ENCODE measurements around the gene DHRS2. TPM values are rescaled to one million over a fixed set of nuclear protein-coding genes. Genes with fewer than 3 reads are reported as not detected.

Gene DHRS2
- total and polyA plus RNA-seq, 2 of the 4 experiments (the other 2 are of a cell fraction), result 0.12 to 0.18 TPM

GRCh38 chr14:23648764-23649460, 12.7 kb downstream of the DHRS2 start:
- intact Hi-C loops (cut with micrococcal nuclease) (no loop called here), dilution Hi-C loops (cut with HindIII; ENCODE audit: low sequenced_read_pairs, unreplicated experiment) (no loop called here), in situ Hi-C loops (cut with MboI; ENCODE audit: low sequenced_read_pairs) (no loop called here)
- no peak overlapping the region for H2AK5ac ChIP-seq (ENCODE audit: low read depth, low read length)
- no peak overlapping the region for H4K8ac ChIP-seq (ENCODE audit: low read depth in 2 of 2, low read length in 2 of 2)
- no peaks in the 10 kb centered on the region for H3K79me1 ChIP-seq (ENCODE audit: low read depth in 1 of 2, low read length in 2 of 2)
- no peak overlapping the region for H3K27ac ChIP-seq (ENCODE audit: insufficient read depth, low read length)
- no peak for ATAC-seq (ENCODE audit: low read depth)
- no TSS peak for BruUV-seq (replicated peaks)
- no peak overlapping the region for H3K9ac ChIP-seq (ENCODE audit: low read depth, low read length)
- no peaks in the 10 kb centered on the region for H3K9me1 ChIP-seq (ENCODE audit: insufficient read depth, low read length)
- H3K27me3 ChIP-seq (ENCODE audit: control insufficient read depth, insufficient read depth, low read length), result peaks cover 3% of the 10 kb centered on the region
- no peak overlapping the region for H2BK20ac ChIP-seq (ENCODE audit: low read depth, low read length)
- H4K5ac ChIP-seq (ENCODE audit: low read depth, low read length), result no peak overlapping the region
- H2BK5ac ChIP-seq (ENCODE audit: low read depth, low read length, poor library complexity, severe bottlenecking), result no peak overlapping the region
- no peak overlapping the region for H2BK120ac ChIP-seq (ENCODE audit: low read depth, low read length)
- no peak overlapping the region for H3K23ac ChIP-seq (ENCODE audit: low read depth, low read length)
- no peaks in the 10 kb centered on the region for H3K4me1 ChIP-seq (ENCODE audit: control insufficient read depth, insufficient read depth, low read length)
- H3K9me3 ChIP-seq (ENCODE audit: control insufficient read depth, insufficient read depth, low read length), result no peaks in the 10 kb centered on the region
- H3K18ac ChIP-seq (ENCODE audit: low read depth, low read length), result no peak overlapping the region
- H2AK9ac ChIP-seq (replicated peaks; ENCODE audit: low read depth, low read length, poor library complexity), result no peak overlapping the region
- no peak overlapping the region for H3K14ac ChIP-seq (replicated peaks; ENCODE audit: low read depth, low read length)
- CTCF ChIA-PET, result no interaction called here
- H3K4ac ChIP-seq (ENCODE audit: low read depth, low read length), result no peak overlapping the region
- H4K91ac ChIP-seq (ENCODE audit: insufficient read depth, low read depth, low read length), result no peak overlapping the region
- POLR2A ChIA-PET (ENCODE audit: unreplicated experiment), result no interaction called here
- no peak overlapping the region for H3K56ac ChIP-seq (ENCODE audit: extremely low read depth, insufficient read depth, low read length)
- no peaks in the 10 kb centered on the region for H3K36me3 ChIP-seq (ENCODE audit: control insufficient read depth, insufficient read depth, low read length)
- H2BK15ac ChIP-seq (ENCODE audit: low read depth, low read length), result no peak overlapping the region
- 0% methylated on average over 1 of the region's 5 CpGs; no CpG with 5 or more reads in 1 of the 2 experiments for WGBS, 2 experiments (ENCODE audit: extremely low coverage in 2 of 2, insufficient read length in 1 of 2)
- H3K4me3 ChIP-seq (ENCODE audit: insufficient read depth, low read depth, low read length), result no peak overlapping the region
- DNase-seq, result no peak
- no peaks in the 10 kb centered on the region for H4K20me1 ChIP-seq (ENCODE audit: insufficient read depth, low read length)
- H3K4me2 ChIP-seq (ENCODE audit: low read depth, low read length), result no peak overlapping the region
- no peak overlapping the region for H2AFZ ChIP-seq (replicated peaks; ENCODE audit: low read length, poor library complexity)
- TF ChIP-seq RFX5 (IDR thresholded peaks at IDR 0.05; ENCODE audit: low read depth, low read length) (no peak), CTCF (conservative IDR thresholded peaks at IDR 0.05; ENCODE audit: low read depth, low read length) (no peak), CHD1 (IDR thresholded peaks at IDR 0.05; ENCODE audit: low read depth, low read length) (no peak), CEBPB (IDR thresholded peaks at IDR 0.05; ENCODE audit: low read depth, low read length) (no peak), USF2 (IDR thresholded peaks at IDR 0.05; ENCODE audit: low read depth, low read length) (no peak), POLR2A (IDR thresholded peaks at IDR 0.05; ENCODE audit: low read depth, low read length) (no peak), RCOR1 (IDR thresholded peaks at IDR 0.05; ENCODE audit: insufficient replicate concordance, low read length) (no peak), NFE2L2 (IDR thresholded peaks at IDR 0.05; ENCODE audit: low read depth, low read length) (no peak), SMC3 (IDR thresholded peaks at IDR 0.05; ENCODE audit: low read depth, low read length) (no peak), MXI1 (IDR thresholded peaks at IDR 0.05; ENCODE audit: borderline replicate concordance, low read depth, low read length) (no peak), MAFK (IDR thresholded peaks at IDR 0.05; ENCODE audit: low read depth, low read length) (no peak), FOS (IDR thresholded peaks at IDR 0.05; ENCODE audit: low read depth, low read length) (no peak), RAD21 (IDR thresholded peaks at IDR 0.05; ENCODE audit: low read length) (no peak), ELK1 (IDR thresholded peaks at IDR 0.05; ENCODE audit: borderline replicate concordance, low read depth, low read length) (no peak), BHLHE40 (IDR thresholded peaks at IDR 0.05; ENCODE audit: low read depth, low read length) (no peak), MAZ (IDR thresholded peaks at IDR 0.05; ENCODE audit: borderline replicate concordance, low read depth, low read length) (no peak)
